Measurements from ENCODE around the gene CPZ.
"Not testable (repeated sequence)": the region's sequence is repeated elsewhere in the genome, so short reads cannot be mapped to it uniquely, and the experiment has no call there.

The CPZ gene

DNA sequence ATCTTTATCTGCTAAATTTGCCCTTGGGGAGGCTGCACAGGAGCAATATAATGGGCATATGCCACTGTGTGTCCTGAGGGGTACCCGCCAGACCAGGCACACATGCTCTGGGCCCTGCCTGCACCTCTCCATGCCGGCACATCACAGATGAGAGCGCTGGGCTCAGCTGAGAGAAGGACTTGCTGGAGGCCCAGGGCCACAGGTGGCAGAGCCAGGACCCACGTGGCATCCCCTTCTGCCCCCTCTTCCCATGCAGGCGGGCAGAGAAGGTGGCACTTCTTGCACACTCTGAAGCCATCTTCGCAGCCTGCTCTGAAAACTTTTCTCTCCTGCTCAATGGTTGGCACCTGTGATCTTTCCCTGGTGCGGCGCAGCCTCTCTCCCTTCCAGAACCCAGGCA, 20.1 kb downstream of the CPZ start:
- no peak for DNase-seq (ENCODE audit: low spot score)

GRCh38 chr4:8613421-8614364, 21.1 kb downstream of the CPZ start:
- no peak for DNase-seq (ENCODE audit: low spot score)

DNA sequence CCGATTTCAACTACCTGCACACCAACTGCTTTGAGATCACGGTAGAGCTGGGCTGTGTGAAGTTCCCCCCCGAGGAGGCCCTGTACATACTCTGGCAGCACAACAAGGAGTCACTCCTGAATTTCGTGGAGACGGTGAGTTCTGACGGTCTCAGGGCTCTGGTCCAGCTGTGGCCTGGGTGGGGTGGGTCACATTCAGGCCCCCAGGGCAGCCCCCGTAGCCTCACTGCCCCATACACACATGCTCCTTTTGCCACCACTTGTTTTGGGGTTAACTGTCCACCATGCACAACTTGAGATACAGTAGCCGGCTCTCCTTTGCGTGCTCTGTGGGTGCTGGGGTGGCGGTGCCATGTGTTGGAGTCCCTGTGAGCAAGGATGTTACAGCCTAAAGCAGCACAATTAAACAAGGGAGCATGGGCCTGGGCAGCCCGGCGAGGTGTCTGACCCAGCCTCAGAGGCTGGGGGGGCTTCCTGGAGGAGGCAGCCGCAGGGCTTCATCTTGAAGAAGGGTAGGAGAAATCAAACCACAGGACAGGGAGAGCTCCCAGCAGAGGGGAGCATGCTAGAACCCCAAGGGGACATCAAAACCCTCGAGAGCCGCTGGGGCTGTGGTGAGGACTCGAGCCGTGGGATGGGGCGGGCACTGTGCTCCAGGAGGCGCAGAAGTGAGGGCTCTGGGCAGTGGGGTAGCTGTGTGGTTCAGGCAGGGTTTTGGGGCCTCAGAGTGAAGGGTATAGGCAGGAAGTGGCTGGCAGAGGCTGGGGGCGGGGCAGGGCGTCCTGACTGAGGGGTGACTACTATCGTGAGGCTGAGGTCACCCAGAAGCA, 22.0 kb downstream of the CPZ start:
- DNase-seq (ENCODE audit: low spot score): no peak

GRCh38 chr4:8615366-8615765, 22.8 kb downstream of the CPZ start:
- no peak for DNase-seq (ENCODE audit: low spot score)

DNA sequence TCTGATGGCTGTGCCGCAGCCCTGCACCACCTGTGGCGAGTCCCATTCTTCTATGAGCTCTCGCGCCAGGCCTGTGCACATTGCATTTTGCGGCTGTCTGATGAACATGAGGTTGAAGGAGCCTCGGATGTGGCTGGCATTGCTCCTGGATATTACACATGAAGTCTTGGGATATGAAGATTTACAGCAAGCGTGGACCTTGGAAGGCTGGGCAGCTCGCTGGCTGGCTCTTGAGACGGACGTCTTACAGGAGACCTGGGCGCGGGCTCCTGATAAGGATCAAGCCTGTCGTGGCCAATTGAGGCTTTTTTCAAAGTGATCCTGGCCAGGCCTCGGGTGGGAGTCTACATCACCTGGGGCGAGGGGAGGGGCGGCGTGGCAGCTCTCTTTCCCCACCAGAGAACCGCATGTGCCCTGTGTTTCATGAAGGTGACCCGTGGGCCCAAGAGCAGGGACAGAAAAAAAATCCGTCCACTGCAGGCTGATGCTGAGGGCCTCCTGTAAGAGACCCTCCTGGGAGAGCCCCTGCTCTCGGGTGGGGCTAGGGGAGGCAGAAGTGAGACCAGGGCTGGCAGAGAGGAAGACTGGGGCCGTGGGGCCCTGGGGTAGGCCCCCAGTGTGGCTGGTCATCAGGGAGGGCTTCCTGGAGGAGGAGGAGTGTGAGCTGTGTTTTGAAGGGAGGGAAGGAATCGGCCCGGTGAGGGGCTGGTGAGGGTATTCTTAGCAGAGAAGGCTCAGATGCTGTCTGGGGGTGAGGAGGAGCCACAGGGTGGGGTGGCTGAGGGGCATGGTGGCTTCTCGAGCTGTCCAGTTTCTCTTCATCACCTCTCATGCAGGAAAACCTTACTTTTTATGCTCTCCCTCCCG, 23.6 kb downstream of the CPZ start:
- DNase-seq (ENCODE audit: low spot score): no peak

DNA sequence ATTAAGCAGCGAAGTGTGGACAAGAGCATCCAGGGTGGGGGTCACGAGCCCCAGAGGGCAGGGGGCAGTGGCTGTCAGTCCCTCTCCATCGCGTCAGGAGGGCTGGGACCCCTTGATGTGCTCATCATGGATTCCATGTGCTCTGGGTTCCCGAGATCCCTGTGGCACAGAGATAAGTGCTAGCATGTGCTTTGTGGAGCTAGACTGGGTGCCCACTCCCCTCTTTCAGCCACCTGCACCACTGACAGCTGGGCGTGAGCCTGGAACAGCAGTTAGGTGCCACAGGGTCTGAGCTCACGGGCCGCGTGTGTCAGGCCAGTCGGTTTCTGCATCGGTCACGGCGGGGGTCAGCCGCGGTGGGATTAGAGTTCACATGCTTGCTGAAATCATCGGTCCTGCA, 24.3 kb downstream of the CPZ start:
- no peak for DNase-seq (ENCODE audit: low spot score)

DNA sequence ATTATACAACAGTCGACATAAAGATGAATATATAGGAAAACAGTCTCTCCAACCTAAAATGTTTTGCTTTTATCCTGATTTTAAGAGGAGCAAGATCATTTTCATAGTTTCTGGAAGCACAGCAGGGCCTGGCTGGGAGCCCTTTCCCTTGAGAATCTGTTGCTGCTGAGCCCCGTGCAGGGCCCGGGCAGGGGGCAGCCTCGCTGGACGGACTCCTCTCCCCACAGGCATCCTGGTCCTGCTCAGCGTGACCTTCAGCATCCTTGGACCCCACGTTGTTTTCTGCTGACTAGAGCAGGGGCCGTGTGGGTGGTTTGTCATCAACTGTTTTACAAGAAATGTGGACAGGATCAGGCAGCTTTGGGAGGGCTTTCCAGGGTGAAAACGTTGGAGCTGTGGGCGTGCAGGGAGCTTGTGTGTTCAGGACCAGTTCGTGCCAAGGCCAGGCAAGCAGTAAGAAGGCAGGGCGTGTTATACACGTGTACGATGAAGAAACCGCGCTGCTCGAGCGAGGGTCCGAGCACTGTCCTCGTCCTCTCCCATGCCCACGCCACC, 25.0 kb downstream of the CPZ start:
- DNase-seq (ENCODE audit: low spot score): no peak

DNA sequence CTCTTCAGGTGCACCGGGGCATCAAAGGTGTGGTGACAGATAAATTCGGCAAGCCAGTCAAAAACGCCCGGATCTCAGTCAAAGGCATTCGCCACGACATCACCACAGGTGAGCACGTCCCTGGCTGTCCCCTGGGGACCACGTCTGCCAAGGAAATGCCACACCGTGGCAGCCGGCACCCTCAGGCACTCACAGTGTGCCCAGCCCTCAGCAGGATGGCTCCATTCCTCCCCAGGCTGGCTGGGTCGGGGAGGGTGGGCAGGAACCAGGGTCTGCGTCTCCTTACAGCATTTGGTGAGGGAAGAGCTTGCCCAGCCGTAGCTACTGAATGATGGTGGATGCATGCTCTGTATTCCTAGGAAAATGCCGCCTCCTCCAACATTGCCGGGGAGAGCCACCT, 25.9 kb downstream of the CPZ start:
- DNase-seq (ENCODE audit: low spot score): no peak

- DNase-seq (ENCODE audit: low spot score): no peak
Observed at GRCh38 chr4:8618961-8619720, 26.6 kb downstream of the CPZ start.

DNA sequence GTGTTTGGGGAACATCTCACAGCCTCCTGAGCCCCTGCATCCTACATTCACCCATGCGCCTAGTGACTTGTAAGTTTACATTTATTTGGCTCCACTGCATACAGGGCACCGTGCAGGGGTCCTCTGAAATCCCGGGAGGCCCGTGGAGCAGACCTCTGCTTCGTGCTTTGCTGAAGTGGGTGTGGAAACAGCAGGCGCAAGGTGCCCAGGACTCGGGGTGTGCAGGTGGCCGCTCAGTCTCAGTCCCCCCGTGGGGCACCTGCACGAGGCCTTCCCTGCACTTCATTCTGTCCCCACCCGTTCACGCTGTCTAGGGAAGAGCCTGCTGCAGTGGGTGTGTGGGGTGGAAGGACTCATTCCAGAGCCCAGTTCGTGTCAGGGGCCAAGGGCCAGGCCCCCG, 28.6 kb downstream of the CPZ start:
- DNase-seq (ENCODE audit: low spot score): not testable (repeated sequence)

DNA sequence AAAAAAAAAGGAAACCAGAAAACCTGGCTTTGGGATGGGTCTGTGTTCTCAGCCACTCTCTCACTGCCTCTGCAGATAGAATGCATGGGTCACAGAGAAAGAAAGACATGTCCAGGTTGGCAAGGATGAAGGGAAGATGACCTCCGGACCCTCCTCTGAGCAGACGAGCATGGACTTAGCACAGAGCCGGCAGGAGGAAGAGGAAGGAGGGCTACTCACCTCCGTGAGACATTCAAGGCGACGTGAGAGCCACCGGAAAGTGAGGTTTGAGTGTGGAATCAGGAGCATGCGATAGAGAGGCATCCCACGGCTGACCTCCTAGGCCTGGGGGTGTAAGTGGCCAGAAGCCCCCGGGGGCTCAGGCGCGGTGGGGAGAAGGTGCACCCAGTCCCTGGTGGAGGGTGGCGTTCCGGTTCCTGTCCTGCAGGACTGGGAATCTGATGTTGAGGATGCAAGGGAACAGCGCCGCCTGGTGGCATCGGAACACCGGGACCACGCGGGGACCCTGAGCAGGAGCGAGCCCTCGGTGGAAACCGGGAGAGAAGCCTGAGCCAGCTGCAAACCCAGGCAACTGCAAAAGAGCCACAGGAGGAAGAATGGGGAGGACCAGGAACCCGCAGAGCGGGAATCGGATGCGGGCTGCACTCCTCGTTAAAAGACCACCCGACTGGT, 32.2 kb downstream of the CPZ start:
- not testable (repeated sequence) for DNase-seq (ENCODE audit: low spot score)

- DNase-seq (ENCODE audit: low spot score): not testable (repeated sequence)
Observed at GRCh38 chr4:8630240-8630905, 37.8 kb downstream of the CPZ start.

DNA sequence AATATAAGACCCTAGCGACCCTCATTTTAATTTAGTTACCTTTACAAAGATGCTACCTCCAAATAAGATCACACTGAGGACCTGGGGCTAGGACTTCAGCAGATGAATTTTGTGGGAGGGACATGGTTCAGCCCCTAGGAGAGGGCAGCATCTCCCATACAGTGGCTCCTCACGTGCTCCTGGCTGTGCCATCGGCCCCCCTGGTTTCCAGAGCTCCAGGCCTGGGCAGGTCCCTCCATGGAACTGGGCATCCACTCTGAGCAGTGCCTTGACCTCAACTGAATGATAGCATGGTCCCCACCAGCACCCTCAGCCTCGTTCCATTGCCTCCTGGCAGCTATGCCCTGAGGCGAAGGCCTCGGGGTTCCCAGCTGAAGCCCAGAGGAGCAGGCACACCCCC, 39.3 kb downstream of the CPZ start:
- not testable (repeated sequence) for DNase-seq (ENCODE audit: low spot score)

- not testable (repeated sequence) for DNase-seq (ENCODE audit: low spot score)
Observed at GRCh38 chr4:8634773-8635172, 42.2 kb downstream of the CPZ start.

- DNase-seq (ENCODE audit: low spot score): not testable (repeated sequence)
Observed at GRCh38 chr4:8635897-8636554, 43.5 kb downstream of the CPZ start.

GRCh38 chr4:8637456-8637984, 45.0 kb downstream of the CPZ start:
- DNase-seq (ENCODE audit: low spot score): no peak

GRCh38 chr4:8639021-8639420, 46.5 kb downstream of the CPZ start:
- no peak for DNase-seq (ENCODE audit: low spot score)

DNA sequence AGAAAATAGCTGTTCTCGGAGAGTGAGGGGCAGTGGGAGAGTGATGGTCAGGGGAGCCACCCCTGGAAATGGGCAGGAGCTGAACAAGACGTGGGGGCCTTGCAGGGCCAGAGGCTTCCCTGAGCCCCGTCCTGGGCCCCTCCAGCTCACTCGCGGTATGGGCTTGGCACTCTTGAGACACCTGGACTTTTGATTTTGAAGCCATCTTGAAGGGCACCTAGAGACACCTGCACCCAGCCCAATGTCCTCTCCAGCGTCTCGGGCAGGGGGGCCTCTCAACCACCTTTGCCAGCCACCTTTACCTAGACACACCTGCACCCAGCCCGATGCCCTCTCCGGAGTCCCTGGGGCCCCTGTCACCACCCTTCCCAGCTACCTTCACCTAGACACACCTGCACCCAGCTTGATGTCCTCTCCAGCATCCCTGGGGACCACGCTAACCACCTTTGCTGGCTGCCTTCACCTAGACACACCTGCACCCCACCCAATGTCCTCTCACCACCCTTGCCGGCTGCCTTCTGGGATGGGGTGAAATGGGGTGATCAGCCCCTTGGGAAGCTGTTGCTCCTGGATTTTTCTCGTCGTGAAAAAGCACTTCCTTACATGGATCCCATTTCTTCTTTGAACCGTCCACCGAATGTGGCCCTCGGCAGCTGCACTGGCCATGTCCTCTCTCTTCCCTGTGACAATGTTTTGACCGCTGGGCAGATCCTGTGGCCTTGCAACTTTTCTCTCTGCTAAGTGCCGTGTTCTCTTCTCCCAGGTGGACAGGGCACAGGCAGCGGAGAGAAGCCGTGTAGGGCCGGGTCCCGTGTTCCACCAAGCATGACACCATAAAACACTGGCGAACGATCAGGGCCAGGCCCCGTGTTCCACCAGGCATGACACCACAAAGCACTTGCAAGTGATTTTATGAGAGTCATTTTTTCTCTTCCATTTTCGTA, 47.5 kb downstream of the CPZ start:
- DNase-seq (ENCODE audit: low spot score): no peak

Measured in putamen (tissue), 1 donor.